T-helper 2 cell treated with Interferon-gamma antibody and Interleukin-4, amounts not matched to agents 5 μg/mL and 100 μg/mL, for 36 hours (primary cell): ENCODE results near the gene BCL6B.

ENCODE experiments used
- DNase-seq: peaks from one replicate; pipeline ENCODE4 v3.0.0; 2021; ENCODE audit warnings: low spot score
- H3K27ac Mint-ChIP-seq: one replicate; pipeline ENCODE4 v1.8.0; 2021; ENCODE audit warnings: mild to moderate bottlenecking, mixed read lengths
- H3K27me3 Mint-ChIP-seq: one replicate; pipeline ENCODE4 v1.8.0; 2021; ENCODE audit warnings: low read depth, mixed read lengths
- H3K36me3 Mint-ChIP-seq: one replicate; pipeline ENCODE4 v1.8.0; 2021; ENCODE audit warnings: low read depth, mixed read lengths
- H3K4me1 Mint-ChIP-seq: one replicate; pipeline ENCODE4 v1.8.0; 2021; ENCODE audit warnings: low read depth, mixed read lengths
- H3K4me3 Mint-ChIP-seq: one replicate; pipeline ENCODE4 v1.8.0; 2022; ENCODE audit warnings: mild to moderate bottlenecking, moderate library complexity, mixed read lengths
- H3K9me3 Mint-ChIP-seq: one replicate; pipeline ENCODE4 v1.8.0; 2021; ENCODE audit warnings: mixed read lengths

The BCL6B gene

DNA sequence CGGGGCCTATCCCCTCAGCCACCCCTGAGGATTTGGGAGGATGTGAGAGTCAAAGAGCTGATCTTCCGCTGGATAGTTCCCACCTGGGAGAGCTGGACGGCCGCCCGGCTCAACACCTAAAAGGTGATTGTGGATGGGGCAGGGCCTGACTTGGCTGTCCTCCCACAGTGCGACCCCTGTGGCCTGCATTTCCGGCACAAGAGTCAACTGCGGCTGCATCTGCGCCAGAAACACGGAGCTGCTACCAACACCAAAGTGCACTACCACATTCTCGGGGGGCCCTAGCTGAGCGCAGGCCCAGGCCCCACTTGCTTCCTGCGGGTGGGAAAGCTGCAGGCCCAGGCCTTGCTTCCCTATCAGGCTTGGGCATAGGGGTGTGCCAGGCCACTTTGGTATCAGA lies 4.5 kb downstream of the BCL6B start:
- Mint-ChIP-seq H3K9me3 (no peaks in the 10 kb centered on the region), H3K4me3 (no peak overlapping the region), H3K36me3 (no peaks in the 10 kb centered on the region), H3K27ac (no peak overlapping the region), H3K27me3 (no peaks in the 10 kb centered on the region), H3K4me1 (peaks cover 41% of the 10 kb centered on the region)
- DNase-seq: no peak

- H3K4me3 Mint-ChIP-seq: peak overlapping the region; percentile 5
- no peaks in the 10 kb centered on the region for H3K27me3 Mint-ChIP-seq
- H3K4me1 Mint-ChIP-seq: peaks cover 36% of the 10 kb centered on the region
- peak overlapping the region; percentile 81 for H3K27ac Mint-ChIP-seq
- H3K9me3 Mint-ChIP-seq: no peaks in the 10 kb centered on the region
- H3K36me3 Mint-ChIP-seq: no peaks in the 10 kb centered on the region
- DNase-seq: no peak
Measured at GRCh38 chr17:7029096-7029495, 6.2 kb downstream of the BCL6B start.

GRCh38 chr17:7029659-7030058 lies 6.8 kb downstream of the BCL6B start:
- H3K27me3 Mint-ChIP-seq: no peaks in the 10 kb centered on the region
- peak overlapping the region; percentile 75 for H3K4me3 Mint-ChIP-seq
- H3K9me3 Mint-ChIP-seq: no peaks in the 10 kb centered on the region
- H3K4me1 Mint-ChIP-seq: peaks cover 40% of the 10 kb centered on the region
- H3K36me3 Mint-ChIP-seq: no peaks in the 10 kb centered on the region
- peak overlapping the region; percentile 81 for H3K27ac Mint-ChIP-seq
- peak; percentile 56 for DNase-seq

- Mint-ChIP-seq H3K4me1 (peaks cover 46% of the 10 kb centered on the region), H3K9me3 (no peaks in the 10 kb centered on the region), H3K36me3 (peaks cover 7% of the 10 kb centered on the region), H3K4me3 (peak overlapping the region; percentile 93), H3K27ac (peak overlapping the region; percentile 95), H3K27me3 (no peaks in the 10 kb centered on the region)
- peak; percentile 60 for DNase-seq
Measured at GRCh38 chr17:7034955-7035590, 12.2 kb downstream of the BCL6B start.

- Mint-ChIP-seq H3K27ac (peak within 1 kb of the TSS; percentile 95), H3K4me1 (peaks cover 39% of the 10 kb centered on the region), H3K36me3 (peaks cover 8% of the 10 kb centered on the region), H3K9me3 (no peaks in the 10 kb centered on the region), H3K27me3 (no peaks in the 10 kb centered on the region), H3K4me3 (peak within 1 kb of the TSS; percentile 93)
- DNase-seq: peak; percentile 99
Measured at GRCh38 chr17:7035591-7036368, 12.9 kb downstream of the BCL6B start, which contains the start of gene SLC16A13. SLC16A13 (plus strand) TSS chr17:7036015; CDS start chr17:7036383, 368 bp downstream.

DNA sequence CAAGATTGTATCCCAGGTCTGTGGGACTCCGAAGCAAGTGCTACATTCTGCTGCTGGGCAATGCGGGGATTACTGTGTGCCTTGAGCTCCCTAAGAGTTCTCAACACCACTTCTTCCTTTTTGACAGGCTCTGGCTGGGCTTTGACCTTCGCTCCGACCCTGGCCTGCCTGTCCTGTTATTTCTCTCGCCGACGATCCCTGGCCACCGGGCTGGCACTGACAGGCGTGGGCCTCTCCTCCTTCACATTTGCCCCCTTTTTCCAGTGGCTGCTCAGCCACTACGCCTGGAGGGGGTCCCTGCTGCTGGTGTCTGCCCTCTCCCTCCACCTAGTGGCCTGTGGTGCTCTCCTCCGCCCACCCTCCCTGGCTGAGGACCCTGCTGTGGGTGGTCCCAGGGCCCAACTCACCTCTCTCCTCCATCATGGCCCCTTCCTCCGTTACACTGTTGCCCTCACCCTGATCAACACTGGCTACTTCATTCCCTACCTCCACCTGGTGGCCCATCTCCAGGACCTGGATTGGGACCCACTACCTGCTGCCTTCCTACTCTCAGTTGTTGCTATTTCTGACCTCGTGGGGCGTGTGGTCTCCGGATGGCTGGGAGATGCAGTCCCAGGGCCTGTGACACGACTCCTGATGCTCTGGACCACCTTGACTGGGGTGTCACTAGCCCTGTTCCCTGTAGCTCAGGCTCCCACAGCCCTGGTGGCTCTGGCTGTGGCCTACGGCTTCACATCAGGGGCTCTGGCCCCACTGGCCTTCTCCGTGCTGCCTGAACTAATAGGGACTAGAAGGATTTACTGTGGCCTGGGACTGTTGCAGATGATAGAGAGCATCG lies 15.4 kb downstream of the BCL6B start:
- DNase-seq: no peak
- peaks cover 10% of the 10 kb centered on the region for H3K27me3 Mint-ChIP-seq
- H3K4me3 Mint-ChIP-seq: peak overlapping the region; percentile 35
- peaks cover 8% of the 10 kb centered on the region for H3K36me3 Mint-ChIP-seq
- H3K4me1 Mint-ChIP-seq: peaks cover 27% of the 10 kb centered on the region
- H3K27ac Mint-ChIP-seq: peak overlapping the region; percentile 32
- H3K9me3 Mint-ChIP-seq: no peaks in the 10 kb centered on the region

- Mint-ChIP-seq H3K27ac (peak overlapping the region; percentile 63), H3K4me1 (peaks cover 21% of the 10 kb centered on the region), H3K36me3 (peaks cover 8% of the 10 kb centered on the region), H3K27me3 (peaks cover 17% of the 10 kb centered on the region), H3K4me3 (no peak overlapping the region), H3K9me3 (no peaks in the 10 kb centered on the region)
- no peak for DNase-seq
Measured at GRCh38 chr17:7039832-7040231, 17.0 kb downstream of the BCL6B start.

GRCh38 chr17:7041607-7042500 lies 19.0 kb downstream of the BCL6B start:
- Mint-ChIP-seq H3K4me3 (peak overlapping the region; percentile 34), H3K9me3 (no peaks in the 10 kb centered on the region), H3K27me3 (peaks cover 24% of the 10 kb centered on the region), H3K36me3 (peaks cover 8% of the 10 kb centered on the region), H3K4me1 (peaks cover 26% of the 10 kb centered on the region), H3K27ac (peak overlapping the region; percentile 63)
- no peak for DNase-seq

- Mint-ChIP-seq H3K4me3 (peak overlapping the region; percentile 36), H3K4me1 (peaks cover 31% of the 10 kb centered on the region), H3K27ac (peak overlapping the region; percentile 63), H3K36me3 (peaks cover 8% of the 10 kb centered on the region), H3K9me3 (no peaks in the 10 kb centered on the region), H3K27me3 (peaks cover 24% of the 10 kb centered on the region)
- no peak for DNase-seq
Measured at GRCh38 chr17:7042501-7043181, 19.8 kb downstream of the BCL6B start.

DNA sequence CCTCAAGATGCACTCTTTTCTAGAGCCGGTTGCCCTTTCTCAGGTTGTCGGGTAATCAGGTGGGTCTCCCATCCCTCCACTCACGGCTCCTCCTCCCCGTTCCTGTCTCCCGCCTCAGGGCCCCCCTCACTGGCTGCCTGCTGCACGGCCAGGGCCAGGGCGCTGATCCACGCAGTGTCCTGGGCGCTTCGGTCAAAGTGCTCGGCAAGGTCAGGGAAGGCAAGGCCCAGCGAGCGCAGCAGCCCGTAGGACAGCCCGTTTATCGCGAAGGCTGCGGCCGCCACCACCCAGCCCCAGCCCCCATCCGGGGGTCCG lies 20.3 kb downstream of the BCL6B start:
- Mint-ChIP-seq H3K9me3 (no peaks in the 10 kb centered on the region), H3K4me1 (peaks cover 29% of the 10 kb centered on the region), H3K4me3 (peak overlapping the region; percentile 36), H3K36me3 (peaks cover 8% of the 10 kb centered on the region), H3K27ac (no peak overlapping the region), H3K27me3 (peaks cover 24% of the 10 kb centered on the region)
- no peak for DNase-seq

- no peak within 1 kb of the TSS for H3K27ac Mint-ChIP-seq
- peaks cover 5% of the 10 kb centered on the region for H3K36me3 Mint-ChIP-seq
- H3K27me3 Mint-ChIP-seq: peaks cover 24% of the 10 kb centered on the region
- no peak for DNase-seq
- peaks cover 24% of the 10 kb centered on the region for H3K4me1 Mint-ChIP-seq
- no peaks in the 10 kb centered on the region for H3K9me3 Mint-ChIP-seq
- H3K4me3 Mint-ChIP-seq: peak within 1 kb of the TSS; percentile 36
Measured at GRCh38 chr17:7043497-7044198, 20.8 kb downstream of the BCL6B start, which contains the start of gene SLC16A11. SLC16A11 (minus strand) TSS chr17:7044092; CDS start chr17:7043513, 579 bp downstream.

DNA sequence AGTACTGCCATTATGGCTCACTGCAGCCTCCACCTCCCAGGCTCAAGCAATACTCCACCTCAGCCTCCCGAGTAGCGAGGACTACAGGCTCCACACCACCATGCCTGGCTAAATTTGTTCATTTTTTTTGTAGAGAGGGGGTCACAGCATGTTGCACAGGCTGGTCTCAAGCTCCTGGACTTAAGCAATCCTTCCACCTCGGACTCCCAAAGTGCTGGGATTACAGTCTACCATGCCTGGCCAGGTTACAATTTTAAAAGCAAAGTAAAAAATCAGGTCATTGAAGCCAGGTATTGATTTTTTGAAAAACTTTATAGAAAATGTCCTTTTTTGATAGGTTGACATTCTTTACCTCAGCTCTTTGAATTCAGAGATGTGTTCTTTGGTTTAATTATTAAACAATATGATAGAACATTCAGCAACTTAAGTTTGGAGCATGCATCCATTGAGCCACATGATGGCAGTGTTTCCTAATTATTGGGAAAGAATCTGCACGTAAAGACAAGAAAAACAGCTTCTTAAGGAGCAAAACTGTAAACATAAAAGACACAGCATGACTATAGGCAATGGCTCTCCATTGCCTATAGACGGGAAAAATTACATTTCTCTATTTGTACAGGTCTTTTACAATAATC lies 22.8 kb downstream of the BCL6B start:
- Mint-ChIP-seq H3K27me3 (peaks cover 25% of the 10 kb centered on the region), H3K4me1 (peaks cover 18% of the 10 kb centered on the region), H3K4me3 (peak overlapping the region; percentile 74), H3K27ac (peak overlapping the region; percentile 65), H3K9me3 (no peaks in the 10 kb centered on the region), H3K36me3 (no peaks in the 10 kb centered on the region)
- DNase-seq: no peak
